NCI-H1930 (cell line): ENCODE data around the gene BSCL2.
"Not testable (repeated sequence)": the region's sequence is repeated elsewhere in the genome, so short reads cannot be mapped to it uniquely, and the experiment has no call there.

Experiments used
- DNase-seq, 2 experiments: peaks; one replicate each; lab custom pipeline; 2025; lab: John Stamatoyannopoulos, UW

The BSCL2 gene

DNA sequence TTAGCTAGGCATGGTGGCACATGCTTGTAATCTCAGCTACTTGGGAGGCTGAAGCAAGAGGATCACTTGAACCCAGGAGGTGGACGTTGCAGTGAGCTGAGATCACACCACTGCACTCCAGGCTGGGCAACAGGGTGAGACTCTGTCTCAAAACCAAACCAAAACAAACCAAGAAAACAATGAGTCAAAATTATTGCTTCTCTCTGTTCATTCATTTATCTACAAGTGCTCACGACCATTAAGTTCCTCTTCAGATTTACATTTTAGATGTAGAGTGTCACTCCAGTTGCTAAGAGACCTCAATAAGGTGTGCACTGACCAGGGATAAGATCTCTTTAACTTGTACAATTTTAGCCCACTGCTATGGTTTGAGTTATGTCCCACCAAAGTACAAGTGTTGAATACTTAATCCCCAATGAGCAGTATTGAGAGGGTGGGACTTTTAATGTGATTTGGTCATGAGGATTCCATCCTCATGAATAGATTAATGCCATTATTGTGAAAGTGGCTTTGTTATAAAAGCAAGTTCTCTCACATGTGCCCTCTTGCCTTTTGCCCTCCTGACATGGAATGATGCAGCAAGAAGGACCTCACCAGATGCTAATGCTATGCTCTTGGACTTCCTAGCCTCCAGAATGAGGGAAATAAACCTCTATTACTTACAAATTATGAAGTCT, 12.2 kb upstream of the BSCL2 start:
- no peak for DNase-seq

DNA sequence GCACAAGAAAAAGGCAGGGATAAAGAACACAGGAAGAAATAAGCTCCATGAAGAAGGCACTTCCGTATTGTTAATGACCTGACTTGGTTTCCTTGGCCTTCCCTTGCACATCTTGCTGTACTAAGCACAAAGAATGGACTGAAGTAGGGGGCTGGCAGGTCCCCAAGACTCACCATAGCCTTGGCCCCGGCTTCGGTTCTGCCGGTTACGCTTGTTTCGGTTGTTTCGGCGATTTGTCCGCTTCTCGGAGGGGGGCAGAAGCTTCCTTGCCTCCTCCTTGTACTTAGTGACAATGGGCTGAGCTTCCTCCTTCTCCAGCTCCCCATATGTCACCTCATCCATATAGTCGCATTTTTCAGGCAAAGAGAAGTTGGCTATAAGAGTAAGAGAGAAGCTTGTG, 9.6 kb upstream of the BSCL2 start:
- DNase-seq, result no peak

DNA sequence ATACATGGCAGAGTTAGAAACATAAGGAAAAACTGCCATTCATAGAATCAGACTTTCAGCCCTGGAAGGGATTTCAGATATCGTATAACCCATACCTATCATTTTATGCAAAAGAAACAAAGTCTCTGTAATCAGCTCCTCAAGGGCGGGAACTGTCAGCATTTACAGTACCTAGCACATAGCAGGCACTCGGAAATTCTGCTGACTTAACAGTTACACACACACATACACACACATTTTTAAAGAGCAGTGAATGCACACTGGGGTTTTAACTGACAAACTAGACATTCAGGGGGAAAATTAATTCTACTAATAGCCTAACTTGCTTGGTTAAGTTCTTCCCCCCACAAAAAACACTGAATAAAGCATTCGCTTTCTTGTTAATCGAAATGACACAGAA, 9.0 kb upstream of the BSCL2 start:
- DNase-seq, result no peak

DNA sequence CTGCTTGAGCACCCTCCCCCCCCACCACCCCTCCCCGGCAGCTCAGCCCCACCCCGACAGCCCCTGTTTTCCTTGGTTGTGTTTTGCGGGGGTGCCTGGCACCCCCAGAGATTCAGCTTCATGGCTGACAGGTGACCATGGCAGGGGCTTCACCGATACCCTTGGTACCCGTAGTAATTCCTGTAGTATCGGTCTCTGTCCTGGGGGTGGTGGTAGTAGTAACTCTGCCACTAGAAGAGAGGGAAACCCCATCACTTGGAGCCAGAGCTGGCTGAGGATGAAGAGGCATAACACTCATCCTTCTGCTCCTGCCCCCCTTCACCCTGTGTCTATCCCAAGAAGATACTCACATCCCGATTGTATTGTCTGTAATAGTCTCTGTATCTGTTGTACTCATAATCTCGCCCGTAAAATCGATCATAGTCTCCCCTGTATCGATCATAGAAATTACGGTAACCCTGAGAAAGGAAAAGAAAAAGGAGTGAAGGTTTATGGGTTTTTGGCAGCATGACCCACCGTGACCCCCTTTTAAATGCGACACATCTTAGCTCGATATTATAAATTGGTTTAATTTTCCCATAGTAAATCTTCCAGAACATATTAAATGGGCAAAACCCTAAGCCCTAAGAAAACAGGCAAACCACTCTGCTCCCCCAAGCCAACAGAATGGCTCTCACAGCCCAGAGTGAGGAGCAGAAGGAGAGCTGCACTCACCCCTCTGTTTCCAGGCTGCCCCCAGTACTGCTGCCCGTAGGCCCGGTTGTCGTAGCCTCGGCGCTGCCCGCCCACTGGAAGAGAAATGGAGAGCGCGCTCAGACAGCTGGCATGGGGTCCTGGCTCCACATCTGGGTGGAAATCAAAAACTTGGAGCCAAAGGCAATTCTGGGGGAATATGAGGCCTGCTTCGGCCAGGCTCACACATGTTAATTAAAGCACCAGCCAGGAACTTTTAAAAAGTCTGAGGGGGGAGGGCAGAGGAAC, 8.2 kb upstream of the BSCL2 start:
- DNase-seq, result no peak

DNA sequence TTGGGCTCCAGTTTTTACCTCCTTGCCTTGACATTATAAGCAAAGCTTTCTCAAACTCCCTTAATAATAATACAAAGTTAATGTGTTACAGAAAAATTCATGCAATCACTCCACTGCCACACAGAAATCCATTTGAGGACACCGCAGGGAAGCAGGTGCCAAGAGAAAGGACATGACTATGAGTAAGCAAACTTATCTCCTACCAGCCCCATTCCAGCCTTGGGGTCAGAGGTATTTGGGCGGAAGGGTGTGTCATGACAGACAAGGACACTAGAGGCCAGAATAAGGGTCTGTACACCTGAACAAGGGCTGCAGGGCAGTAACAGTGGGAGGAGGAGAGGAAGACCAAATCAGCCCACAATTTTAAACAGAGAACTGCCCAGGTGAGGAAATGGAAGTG, 6.1 kb upstream of the BSCL2 start:
- DNase-seq, result no peak

DNA sequence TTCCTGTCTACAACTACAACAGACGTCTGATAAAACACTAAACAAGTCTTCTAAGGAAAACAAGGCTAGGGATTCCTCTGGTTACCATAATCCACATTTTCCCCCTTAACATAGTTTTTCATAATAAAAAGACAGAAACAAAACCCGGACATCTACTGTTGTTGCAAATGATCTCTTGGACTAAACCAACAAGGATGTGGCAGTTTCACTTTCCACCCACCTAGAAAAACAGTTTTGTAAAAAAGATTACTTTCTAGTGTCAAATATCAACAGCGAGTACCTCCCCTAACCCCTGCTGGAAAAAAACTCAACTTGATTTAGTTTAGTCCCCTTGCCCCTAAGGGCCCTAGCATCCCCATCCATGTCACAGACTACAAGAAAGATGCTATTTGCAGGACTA, 5.6 kb upstream of the BSCL2 start:
- DNase-seq, result no peak

DNA sequence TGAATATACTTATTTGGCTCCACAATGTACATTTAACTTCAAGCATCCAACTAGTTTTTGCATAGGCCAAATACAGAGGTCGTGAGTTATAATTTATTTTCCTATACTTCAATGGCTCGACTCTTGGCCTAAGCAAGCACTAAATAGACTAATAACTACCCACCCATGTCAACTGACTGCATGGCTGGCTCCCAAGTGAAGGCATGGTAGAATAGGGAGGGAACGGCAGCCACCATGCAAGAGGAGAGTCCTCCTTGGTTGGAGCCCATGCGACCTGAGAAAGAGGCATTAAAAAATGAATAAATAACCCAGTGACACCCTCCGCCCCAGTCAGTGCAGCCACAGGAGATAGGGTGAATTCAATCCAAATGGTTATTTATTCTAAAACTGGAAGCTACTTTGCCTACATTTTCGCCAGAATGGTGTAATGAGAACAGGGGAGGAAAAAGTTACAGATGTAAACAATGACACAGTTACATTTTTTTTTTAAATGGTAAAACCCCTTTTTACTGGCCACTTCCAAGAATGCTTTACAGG, 5.1 kb upstream of the BSCL2 start:
- no peak for DNase-seq

DNA sequence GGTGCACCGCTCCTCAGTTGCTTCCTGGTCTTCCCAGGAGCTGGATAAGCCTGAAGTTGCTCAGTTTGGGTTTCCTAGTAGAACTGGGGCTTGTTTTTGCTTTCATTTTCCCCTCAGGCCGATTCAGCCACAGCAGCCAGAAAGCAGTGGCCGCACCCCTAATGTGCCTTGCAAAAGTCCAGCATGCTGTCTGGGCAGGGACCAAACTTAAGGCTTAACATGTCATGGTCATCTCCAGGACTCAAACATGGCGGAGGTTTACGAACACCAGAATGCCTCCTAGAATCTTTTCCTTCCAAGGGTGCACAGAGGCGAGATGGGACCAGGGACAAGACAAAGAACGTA, 2.7 kb upstream of the BSCL2 start:
- DNase-seq, result no peak

DNA sequence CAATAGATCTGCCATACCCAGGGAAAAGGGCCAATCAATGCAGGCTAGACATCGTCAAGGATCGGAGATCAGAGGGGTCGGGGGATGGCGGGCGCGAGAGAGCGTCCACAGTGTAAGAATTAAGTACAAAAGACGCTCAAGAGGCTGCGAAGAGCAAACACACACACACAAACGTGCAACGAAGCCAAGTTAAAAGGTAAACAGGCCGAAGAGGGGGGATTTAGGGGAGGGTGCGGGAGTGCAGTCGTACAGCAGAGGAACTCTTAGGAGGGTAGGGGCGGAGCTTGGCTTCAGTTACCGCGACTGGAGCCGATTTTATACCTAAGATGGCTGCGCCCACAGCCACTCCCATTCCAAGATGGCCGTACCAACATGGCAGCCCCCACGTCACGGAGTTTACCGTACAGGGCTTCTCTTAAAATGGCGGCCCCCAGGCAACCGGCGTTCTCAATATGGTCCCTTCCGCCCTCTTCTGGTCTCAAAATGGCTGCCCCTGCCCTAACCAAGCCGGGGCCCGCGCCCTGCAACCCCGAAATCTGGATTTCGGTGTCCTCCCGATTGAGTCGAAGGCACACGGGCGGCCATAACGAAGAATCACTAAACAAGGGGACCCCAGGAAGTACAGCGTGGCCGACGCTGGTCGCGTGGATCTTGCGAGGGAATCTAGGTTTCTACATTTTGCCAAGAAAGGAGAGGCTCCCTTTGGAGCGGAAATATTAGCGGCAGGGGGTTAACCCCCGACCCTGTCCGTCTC, 2.2 kb upstream of the BSCL2 start:
- peak; percentile 95 to 97 for DNase-seq

DNA sequence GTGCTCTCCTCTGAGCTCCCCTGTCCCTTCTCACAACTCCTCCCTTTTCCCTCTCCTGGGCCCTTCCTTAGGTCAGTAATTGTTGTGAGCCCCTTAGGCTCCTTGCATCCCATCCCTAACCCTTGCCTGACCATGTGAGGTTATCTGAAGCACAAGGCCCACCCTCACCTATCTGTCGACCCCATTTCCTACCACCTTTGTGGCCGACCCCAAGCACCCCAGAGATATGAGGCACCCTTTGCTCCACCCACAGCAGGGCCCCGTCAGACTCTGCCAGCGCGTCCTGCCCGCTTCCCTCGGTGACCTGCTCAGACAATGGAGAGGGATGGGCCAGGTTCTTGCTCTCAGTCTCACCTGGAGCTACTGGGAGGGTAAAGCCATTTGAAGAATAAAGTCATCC, 1.6 kb upstream of the BSCL2 start:
- DNase-seq, result peak in 1 of 2 experiments; percentile 28

DNA sequence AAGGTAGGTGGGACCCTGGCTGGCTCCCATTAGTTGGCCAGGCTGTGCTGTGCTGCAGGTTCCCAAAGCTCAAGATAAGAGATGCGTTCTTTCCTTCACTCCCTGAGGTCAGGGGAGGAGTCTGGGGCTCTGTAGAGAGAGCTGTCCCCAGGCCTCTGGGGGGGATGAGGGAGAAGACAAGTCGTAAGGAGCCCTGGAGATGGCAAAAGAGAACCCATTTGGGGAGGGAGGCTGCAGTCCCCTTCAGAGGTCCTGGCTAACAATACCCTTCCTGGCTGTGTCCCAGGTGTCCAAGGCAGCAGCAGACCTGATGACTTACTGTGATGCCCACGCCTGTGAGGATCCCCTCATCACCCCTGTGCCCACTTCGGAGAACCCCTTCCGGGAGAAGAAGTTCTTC, 1.2 kb upstream of the BSCL2 start:
- no peak for DNase-seq

DNA sequence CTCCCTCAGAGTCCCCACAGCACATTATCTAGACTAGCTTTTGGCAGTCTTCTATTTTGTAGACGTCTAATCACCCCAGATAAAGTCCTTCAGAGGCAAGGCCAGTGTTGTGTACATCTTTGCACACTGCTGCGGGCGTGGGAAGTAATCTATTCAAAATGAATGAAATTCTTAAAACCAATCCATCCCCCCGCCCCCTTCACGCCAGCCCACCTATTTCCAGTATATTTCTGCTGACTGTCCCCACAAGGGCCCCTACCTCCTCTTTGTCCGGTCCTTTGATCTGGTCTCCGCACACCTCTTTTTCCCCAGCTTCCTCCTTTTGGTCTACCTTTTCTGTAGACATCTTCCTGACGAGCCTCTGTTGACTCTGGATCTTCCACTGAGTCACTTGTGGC, 375 bp downstream of the BSCL2 start:
- no peak for DNase-seq

DNA sequence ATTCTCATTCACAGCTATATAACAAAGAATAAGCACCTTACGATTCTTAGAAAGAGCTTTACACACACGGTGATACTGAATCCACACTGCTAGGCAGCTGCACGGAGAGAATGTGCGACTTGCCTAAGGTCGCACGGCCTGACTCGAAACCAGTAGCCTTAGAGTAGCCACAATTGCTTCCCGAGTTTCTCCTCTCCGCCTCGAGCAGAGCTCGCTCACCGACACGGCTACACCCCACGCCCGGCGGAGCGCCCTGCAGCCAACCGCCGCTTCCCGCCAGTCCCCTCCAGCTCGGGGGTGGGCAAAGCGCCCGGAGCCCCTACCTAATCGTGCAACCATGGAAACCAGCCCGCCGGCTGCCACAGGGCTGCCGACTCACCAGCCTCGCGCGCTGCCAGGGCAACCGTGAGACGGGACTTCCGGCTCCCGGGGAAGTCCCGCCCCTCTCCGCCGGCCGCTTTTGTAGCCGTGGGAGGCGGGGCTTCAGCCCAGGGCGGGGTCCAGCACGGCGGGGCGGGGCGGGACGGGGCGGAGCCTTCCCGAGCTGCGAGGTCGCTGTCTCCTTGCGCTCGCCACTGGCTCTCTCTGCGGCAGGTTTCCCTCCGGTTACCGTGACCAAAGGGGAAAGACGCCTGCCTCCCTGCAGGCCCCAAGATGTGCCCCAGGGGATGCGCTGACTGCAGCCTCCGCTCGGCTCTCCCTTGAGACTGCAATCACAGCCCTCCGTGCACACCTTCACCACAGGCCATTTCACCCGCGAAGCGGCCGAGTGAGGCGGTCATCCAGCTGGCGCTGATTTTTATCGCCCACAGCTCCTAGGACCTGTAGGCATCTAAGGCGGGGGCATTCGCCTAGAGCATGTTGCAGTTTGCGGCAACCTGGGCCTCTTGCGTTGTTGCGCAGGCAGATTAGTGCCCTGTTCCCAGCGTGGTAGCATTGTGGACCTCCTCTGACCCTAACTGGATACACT, 1.1 kb downstream of the BSCL2 start:
- peak; percentile 94 for DNase-seq

DNA sequence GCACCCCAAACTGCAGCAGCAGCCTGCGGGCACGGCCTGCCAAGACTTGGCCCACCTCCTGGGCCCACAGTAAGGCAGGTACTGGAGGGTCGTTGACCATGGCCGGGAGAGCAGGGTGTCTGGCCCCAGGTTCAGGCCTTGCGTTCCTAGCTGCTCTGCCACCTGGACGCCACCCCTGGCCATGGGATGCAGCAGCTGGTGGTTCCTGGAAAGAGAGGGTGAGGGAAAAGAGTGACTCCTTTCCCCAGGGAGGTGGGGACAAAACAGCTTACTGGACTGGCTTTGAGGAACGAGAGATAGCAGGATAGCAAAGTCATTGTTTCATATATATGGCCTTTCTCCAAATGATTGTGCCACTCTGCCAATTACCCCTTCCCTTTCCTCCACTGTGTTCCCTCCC, 1.8 kb downstream of the BSCL2 start:
- DNase-seq, result peak in 1 of 2 experiments; percentile 16

DNA sequence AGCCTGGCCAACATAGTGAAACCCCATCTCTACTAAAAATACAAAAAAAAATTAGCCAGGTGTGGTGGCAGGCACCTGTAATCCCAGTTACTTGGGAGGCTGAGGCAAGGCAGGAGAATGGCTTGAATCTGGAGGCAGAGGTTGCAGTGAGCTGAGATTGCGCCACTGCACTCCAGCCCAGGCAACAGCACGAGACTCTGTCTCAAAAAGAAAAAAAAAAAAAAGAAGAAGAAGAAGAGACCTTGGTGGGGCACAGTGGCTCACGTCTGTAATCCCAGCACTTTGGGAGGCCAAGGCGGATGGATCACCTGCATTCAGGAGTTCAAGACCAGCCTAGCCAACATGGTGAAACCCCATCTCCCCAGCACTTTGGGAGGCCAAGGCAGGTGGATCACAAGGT, 3.3 kb downstream of the BSCL2 start:
- DNase-seq, result not testable (repeated sequence)

DNA sequence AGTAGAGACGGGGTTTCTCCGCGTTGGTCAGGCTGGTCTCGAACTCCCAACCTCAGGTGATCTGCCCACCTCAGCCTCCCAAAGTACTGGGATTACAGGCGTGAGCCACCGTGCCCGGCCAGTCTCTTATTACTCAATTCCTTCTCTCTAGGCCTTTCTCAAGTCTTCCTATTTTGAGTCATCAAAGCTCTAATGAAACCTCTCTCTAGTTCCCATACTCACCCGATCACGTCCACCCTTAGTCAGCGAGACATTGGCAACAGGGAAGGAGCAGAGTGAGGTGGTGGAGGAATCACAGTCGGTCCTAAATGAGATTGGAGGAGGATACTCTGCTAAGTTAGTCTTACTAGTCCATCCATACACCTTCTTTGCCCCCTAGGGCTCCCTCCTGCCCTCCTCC, 5.0 kb downstream of the BSCL2 start:
- DNase-seq, result no peak

DNA sequence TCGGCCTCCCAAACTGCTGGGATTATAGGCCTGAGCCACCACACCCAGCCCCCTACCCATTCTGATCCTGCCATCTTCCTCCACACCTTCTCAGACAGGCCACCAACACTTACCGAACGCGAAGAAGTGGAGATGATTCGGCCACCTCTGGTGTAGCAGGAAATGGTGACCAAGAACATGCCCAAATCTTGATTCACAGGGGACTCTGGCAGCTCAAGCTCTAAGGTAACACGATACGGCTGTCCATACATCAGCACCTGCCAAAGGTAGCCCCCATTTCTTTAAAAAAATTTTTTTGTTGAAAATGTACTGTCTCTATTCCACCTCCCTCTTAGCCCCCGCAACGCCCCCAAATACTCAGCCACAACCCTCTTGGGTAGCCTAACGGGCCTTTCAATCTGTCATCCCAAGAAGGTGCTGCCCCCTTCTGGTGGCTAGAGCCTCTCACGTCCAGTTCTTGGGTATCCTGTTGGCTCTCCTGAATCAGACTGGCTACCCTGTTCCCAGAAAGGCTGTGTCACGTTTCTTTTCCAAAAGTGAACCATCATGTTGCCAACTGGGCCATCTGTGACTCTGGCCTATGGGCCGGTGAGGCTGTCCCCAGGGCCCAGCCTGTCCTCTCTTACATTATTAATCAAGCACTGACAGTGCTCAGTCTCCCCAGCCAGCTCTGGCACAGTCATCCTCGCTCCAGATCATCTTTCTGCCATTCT, 12.6 kb downstream of the BSCL2 start:
- DNase-seq, result peak; percentile 53

DNA sequence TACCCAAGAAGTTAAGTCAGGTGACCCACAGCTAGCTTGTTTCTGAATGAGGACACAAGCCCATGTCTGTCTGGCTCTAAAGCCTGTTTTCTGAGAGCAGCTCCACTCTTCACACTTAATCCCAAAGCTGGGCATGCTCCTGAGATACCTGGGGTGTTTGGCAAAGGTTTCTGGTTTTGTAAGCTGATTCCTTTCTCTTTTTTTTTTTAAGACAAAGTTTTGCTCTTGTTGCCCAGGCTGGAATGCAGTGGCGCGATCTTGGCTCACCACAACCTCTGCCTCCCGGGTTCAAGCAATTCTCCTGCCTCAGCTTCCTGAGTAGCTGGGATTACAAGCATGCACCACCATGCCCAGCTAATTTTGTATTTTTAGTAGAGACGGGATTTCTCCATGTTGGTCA, 13.6 kb downstream of the BSCL2 start:
- not testable (repeated sequence) for DNase-seq

DNA sequence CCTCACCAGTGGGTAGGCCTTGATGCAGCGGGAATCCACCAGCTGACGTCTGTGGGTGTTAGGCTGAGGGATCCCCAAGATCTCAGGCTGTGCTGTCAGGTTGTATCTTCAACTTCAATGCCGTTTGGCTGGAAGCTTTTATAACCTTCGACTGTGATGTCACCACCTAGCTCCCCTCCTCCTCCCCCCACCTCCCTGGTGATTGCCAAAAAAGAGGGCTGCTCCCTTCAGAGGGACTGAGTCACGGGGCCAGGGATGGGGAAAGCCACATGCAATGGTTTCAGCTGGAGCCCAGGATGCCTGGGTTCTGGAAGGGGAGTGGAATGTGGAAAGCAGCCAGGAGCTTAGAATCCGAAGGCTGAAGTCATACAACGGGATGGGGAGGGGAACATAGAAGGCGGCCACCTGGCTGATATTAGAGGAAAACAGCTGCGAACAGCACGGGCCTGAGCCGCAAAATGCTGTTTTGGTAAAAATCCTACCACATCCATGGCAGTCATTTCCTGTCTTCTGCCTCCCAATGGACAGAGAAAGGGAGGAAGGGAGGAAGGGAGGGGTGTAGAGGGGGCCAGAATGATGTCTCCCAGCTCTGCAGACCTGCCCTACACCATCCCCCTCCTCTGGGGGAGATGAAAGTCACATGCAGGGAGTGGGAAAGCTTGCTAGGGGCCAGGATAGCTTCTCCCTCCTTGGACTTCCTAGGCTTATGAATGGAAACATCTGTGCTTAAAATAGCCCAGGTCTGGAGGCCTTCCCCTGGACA, 17.6 kb downstream of the BSCL2 start, which contains the start of gene LRRN4CL:
TSS of gene LRRN4CL (minus strand) at position 110 of the 763 bp plus-strand sequence. CDS start 1,022 bp downstream, outside the sequence.
- DNase-seq, result no peak

DNA sequence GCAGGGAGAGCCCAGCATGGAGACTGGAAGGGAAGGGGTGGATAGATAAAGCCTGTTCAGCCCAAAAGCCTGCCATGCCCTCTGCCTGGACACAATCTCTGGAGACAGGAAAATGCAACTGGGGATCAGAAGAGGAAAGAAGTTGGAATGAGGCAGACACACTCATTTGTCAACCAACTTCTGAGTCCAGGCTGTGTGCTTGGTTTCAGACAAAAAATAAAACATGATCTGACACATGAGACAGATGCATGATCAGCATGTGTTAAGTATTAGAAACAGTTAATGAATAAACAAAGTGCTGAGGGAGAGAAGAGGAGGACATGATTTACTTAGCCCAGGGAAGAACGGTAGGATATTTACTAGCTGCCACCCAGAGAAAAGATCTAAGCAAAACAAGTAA, 18.7 kb downstream of the BSCL2 start:
- DNase-seq, result no peak
